HCT116 (cell line): ENCODE results near the gene B4GALT7. TPM values are rescaled to one million over a fixed set of nuclear protein-coding genes. Genes with fewer than 3 reads are reported as not detected.

ENCODE experiments used
- ATAC-seq: fragments of 200-7000 bp; cut with Tn5 transposase; 2 replicates; pipeline ENCODE4 v1.9.1; 2020; ENCODE audit warnings: mild to moderate bottlenecking, moderate library complexity
- BruUV-seq: library from RNA; stranded (reverse); fragments of 400-500 nt; replicated peaks from 2 replicates; lab custom pipeline; 2021; lab: Mats Ljungman, UMichigan
- CTCF ChIA-PET: fragments of 300-600 bp; sonication (Branson Sonifier 250); formaldehyde crosslinking; loops from one replicate; lab custom pipeline; 2021; ENCODE audit warnings: antibody characterized with exemption; lab: Charles Lee
- POLR2A ChIA-PET: fragments of 300-600, 350-600 bp; sonication (Branson Sonifier 250); formaldehyde crosslinking; loops from one replicate; lab custom pipeline; 2021; ENCODE audit warnings: antibody characterized with exemption; lab: Charles Lee
- RAD21 ChIA-PET, 2 experiments: fragments of 300-600 bp; sonication (Branson Sonifier 250); formaldehyde crosslinking; loops; one replicate each; lab custom pipeline; 2023; ENCODE audit warnings: low total read pairs in 2 of 2; ENCODE audit not compliant: uncharacterized antibody in 2 of 2, unreplicated experiment in 2 of 2, low non-redundant PET in 1 of 2; lab: Charles Lee
- DNase-seq: peaks from one replicate; pipeline ENCODE4 v3.0.0-alpha.2; 2010; ENCODE audit warnings: low read depth, low spot score
- H2AFZ ChIP-seq: fragments of 200-600 bp; shearing (Covaris generic), sonication (generic); 2 replicates; pipeline ENCODE4 v1.6.1; 2017; ENCODE audit warnings: low read depth, mixed run types, mixed read lengths, antibody characterized with exemption, low read length; ENCODE audit not compliant: poor library complexity, severe bottlenecking
- H3K27ac ChIP-seq: 2 replicates; pipeline ENCODE4 v1.5.1; 2012; ENCODE audit warnings: low read depth, low read length
- H3K27me3 ChIP-seq: fragments of 200-600 bp; sonication (generic); 2 replicates; pipeline ENCODE4 v1.6.1; 2016; ENCODE audit warnings: mixed run types, low read length, mixed read lengths; ENCODE audit not compliant: insufficient read depth
- H3K36me3 ChIP-seq, 2 experiments: fragments of 200-500 bp in 1 of 2; fragments of 200-600 bp in 1 of 2; sonication (Bioruptor generic) in 1 of 2; sonication (generic) in 1 of 2; 2 replicates each; pipeline versions ENCODE4 v1.5.1 to v1.6.1; 2014 to 2016; ENCODE audit warnings: low read length in 2 of 2, inconsistent platforms in 1 of 2, mixed read lengths in 1 of 2, mixed run types in 1 of 2; ENCODE audit not compliant: insufficient read depth in 2 of 2, control insufficient read depth in 1 of 2
- H3K4me1 ChIP-seq, 2 experiments: fragments of 200-600 bp in 1 of 2; sonication (generic) in 1 of 2; 2 replicates each; pipeline versions ENCODE4 v1.5.1 to v1.6.1; 2012 to 2017; ENCODE audit warnings: low read length in 2 of 2, inconsistent platforms in 1 of 2, mild to moderate bottlenecking in 1 of 2, mixed read lengths in 1 of 2, mixed run types in 1 of 2, moderate library complexity in 1 of 2; ENCODE audit not compliant: insufficient read depth in 2 of 2, control insufficient read depth in 1 of 2
- H3K4me2 ChIP-seq: fragments of 200-600 bp; sonication (generic); 2 replicates; pipeline ENCODE4 v1.6.1; 2017; ENCODE audit warnings: mixed run types, low read length, mixed read lengths
- H3K4me3 ChIP-seq, 2 experiments: fragments of 200-600 bp in 1 of 2; sonication (generic) in 1 of 2; replicated peaks in 1 of 2; 2 replicates each; pipeline ENCODE4 v1.5.1; 2011 to 2016; ENCODE audit warnings: low read length in 2 of 2, control low read depth in 1 of 2, low read depth in 1 of 2, mild to moderate bottlenecking in 1 of 2, mixed read lengths in 1 of 2, mixed run types in 1 of 2
- H3K79me2 ChIP-seq: fragments of 200-600 bp; sonication (generic); 2 replicates; pipeline ENCODE4 v1.6.1; 2017; ENCODE audit warnings: mild to moderate bottlenecking, mixed run types, low read length, moderate library complexity, mixed read lengths; ENCODE audit not compliant: insufficient read depth
- H3K9ac ChIP-seq: fragments of 200-600 bp; sonication (generic); 2 replicates; pipeline ENCODE4 v1.6.1; 2016; ENCODE audit warnings: low read length, mixed read lengths
- H3K9me2 ChIP-seq: fragments of 200-600 bp; sonication (generic), shearing (Covaris generic); 2 replicates; pipeline ENCODE4 v1.6.1; 2017; ENCODE audit warnings: mixed run types, mild to moderate bottlenecking, moderate library complexity; ENCODE audit not compliant: insufficient read depth
- H3K9me3 ChIP-seq, 2 experiments: fragments of 200-500 bp in 1 of 2; fragments of 200-600 bp in 1 of 2; sonication (Bioruptor generic) in 1 of 2; sonication (generic) in 1 of 2; 2 replicates each; pipeline ENCODE4 v1.6.1; 2014 to 2017; ENCODE audit warnings: low read length in 2 of 2, mixed read lengths in 2 of 2, inconsistent platforms in 1 of 2, low read depth in 1 of 2, mild to moderate bottlenecking in 1 of 2, mixed run types in 1 of 2, moderate library complexity in 1 of 2; ENCODE audit not compliant: control insufficient read depth in 1 of 2, insufficient read depth in 1 of 2
- H4K20me1 ChIP-seq: fragments of 200-600 bp; sonication (generic), shearing (Covaris generic); 2 replicates; pipeline ENCODE4 v1.6.1; 2017; ENCODE audit warnings: mixed run types, mild to moderate bottlenecking, moderate library complexity; ENCODE audit not compliant: insufficient read depth
- ATF3 ChIP-seq: IDR thresholded peaks from 2 replicates; pipeline ENCODE4 v1.6.1; 2012
- CBX3 ChIP-seq: IDR thresholded peaks from 2 replicates; pipeline ENCODE4 v1.6.1; 2012; ENCODE audit warnings: low read depth
- CEBPB ChIP-seq: IDR thresholded peaks from 2 replicates; pipeline ENCODE4 v1.6.1; 2012; ENCODE audit warnings: low read depth
- CTCF ChIP-seq, 3 experiments: fragments of 200-600 bp in 1 of 3; sonication (generic) in 1 of 3; IDR thresholded peaks in 2 of 3; conservative IDR thresholded peaks in 1 of 3; 2 replicates each; pipeline ENCODE4 v1.5.1; 2012 to 2017; ENCODE audit warnings: low read depth in 2 of 3, low read length in 2 of 3, antibody characterized with exemption in 1 of 3, borderline replicate concordance in 1 of 3, control low read depth in 1 of 3, mild to moderate bottlenecking in 1 of 3, mixed read lengths in 1 of 3, mixed run types in 1 of 3, moderate library complexity in 1 of 3; ENCODE audit not compliant: insufficient read depth in 1 of 3
- EZH2 ChIP-seq: fragments of 200-600 bp; sonication (generic); IDR thresholded peaks from 2 replicates; pipeline ENCODE4 v1.6.1; 2017; ENCODE audit warnings: antibody characterized with exemption, mixed run types
- EZH2phosphoT487 ChIP-seq: fragments of 200-600 bp; IDR thresholded peaks from 2 replicates; pipeline ENCODE4 v1.6.1; 2018; ENCODE audit warnings: antibody characterized with exemption, borderline replicate concordance
- MAX ChIP-seq: IDR thresholded peaks from 2 replicates; pipeline ENCODE4 v1.6.1; 2012
- POLR2A ChIP-seq: IDR thresholded peaks from 2 replicates; pipeline ENCODE4 v1.7.0; 2011; ENCODE audit warnings: borderline replicate concordance; ENCODE audit not compliant: insufficient read depth, insufficient read length; ENCODE audit errors: extremely low read depth
- RAD21 ChIP-seq: IDR thresholded peaks from 2 replicates; pipeline ENCODE4 v1.6.1; 2012; ENCODE audit warnings: low read depth, mild to moderate bottlenecking
- SP1 ChIP-seq: IDR thresholded peaks from 2 replicates; pipeline ENCODE4 v1.6.1; 2012; ENCODE audit warnings: low read depth
- SRF ChIP-seq: IDR thresholded peaks from 2 replicates; pipeline ENCODE4 v1.6.1; 2012; ENCODE audit warnings: low read depth
- YY1 ChIP-seq: IDR thresholded peaks from 2 replicates; pipeline ENCODE4 v1.6.1; 2011; ENCODE audit warnings: low read length, low read depth, moderate library complexity, mild to moderate bottlenecking; ENCODE audit not compliant: insufficient replicate concordance; ENCODE audit errors: extremely low read depth
- ZFX ChIP-seq: fragments of 450-650 bp; IDR thresholded peaks from 2 replicates; pipeline ENCODE4 v1.6.1; 2017
- ZNF274 ChIP-seq: fragments of 200-500 bp; sonication (Bioruptor generic); IDR thresholded peaks from 2 replicates; pipeline ENCODE4 v1.6.1; 2014; ENCODE audit warnings: mild to moderate bottlenecking, low read depth, low read length, inconsistent platforms
- intact Hi-C: fragments of 100-400 bp; cut with micrococcal nuclease; formaldehyde crosslinking; loops from 2 replicates; pipeline ENCODE4 v1.10.0; 2022
- total RNA-seq: library from RNA; stranded (reverse); gene quantifications from one replicate; pipeline ENCODE4 v1.2.1, GENCODE V29; 2021; ENCODE audit not compliant: unreplicated experiment

B4GALT7 gene
- total RNA-seq, 1 experiment from 2014 or later = 25.2 TPM

GRCh38 chr5:177565046-177565445 lies 34.9 kb upstream of the B4GALT7 start:
- Histone ChIP-seq H3K9ac (no peak overlapping the region), H3K9me3 (peaks cover 6 to 10% of the 10 kb centered on the region in 2 experiments; a peak in 3 of 4 replicates), H3K27ac (no peak overlapping the region), H2AFZ (no peak overlapping the region), H3K36me3 (no peaks in the 10 kb centered on the region), H3K4me1 (peaks cover 0 to 10% of the 10 kb centered on the region in 2 experiments; a peak in 1 of 4 replicates), H3K79me2 (no peaks in the 10 kb centered on the region), H3K4me3 (no peak overlapping the region), H3K9me2 (no peaks in the 10 kb centered on the region), H4K20me1 (no peaks in the 10 kb centered on the region), H3K4me2 (no peak overlapping the region), H3K27me3 (no peaks in the 10 kb centered on the region)
- POLR2A ChIA-PET = no interaction called here
- ATAC-seq (no peak), DNase-seq (no peak)
- CTCF ChIA-PET = no interaction called here
- BruUV-seq = no TSS peak
- no peak for TF ChIP-seq ZFX
- TF ChIP-seq SP1 = no peak
- no peak for TF ChIP-seq MAX
- no peak for TF ChIP-seq RAD21
- no peak for TF ChIP-seq YY1
- no peak for TF ChIP-seq CTCF (IDR thresholded peaks at IDR 0.05 in 2 of 3, conservative IDR thresholded peaks at IDR 0.05 in 1 of 3; ENCODE audit: borderline replicate concordance in 1 of 3, insufficient read depth in 1 of 3, low read depth in 2 of 3, low read length in 2 of 3)
- TF ChIP-seq EZH2 = no peak
- TF ChIP-seq EZH2phosphoT487 = no peak
- no peak for TF ChIP-seq ATF3
- TF ChIP-seq POLR2A = no peak
- TF ChIP-seq CEBPB = no peak
- TF ChIP-seq SRF = no peak
- no peak for TF ChIP-seq CBX3
- TF ChIP-seq ZNF274 = no peak
- intact Hi-C loops = no loop called here
- RAD21 ChIA-PET = no interaction called here
